Endothelial cell (in vitro differentiated cells): Measurements from ENCODE around the gene RUFY2. TPM values are rescaled to one million over a fixed set of nuclear protein-coding genes. Genes with fewer than 3 reads are reported as not detected.

Experiments
- DNase-seq: peaks from one replicate; pipeline ENCODE4 v3.0.0; 2021; ENCODE audit warnings: low spot score
- H3K27ac Mint-ChIP-seq: one replicate; pipeline ENCODE4 v1.8.0; 2021; ENCODE audit warnings: mixed read lengths, inconsistent platforms; ENCODE audit not compliant: unreplicated experiment
- H3K27me3 Mint-ChIP-seq: one replicate; pipeline ENCODE4 v1.8.0; 2021; ENCODE audit warnings: mild to moderate bottlenecking, moderate library complexity, mixed read lengths, inconsistent platforms; ENCODE audit not compliant: unreplicated experiment
- H3K36me3 Mint-ChIP-seq: one replicate; pipeline ENCODE4 v1.8.0; 2021; ENCODE audit warnings: mild to moderate bottlenecking, low read depth, mixed read lengths, inconsistent platforms; ENCODE audit not compliant: unreplicated experiment
- H3K4me1 Mint-ChIP-seq: one replicate; pipeline ENCODE4 v1.8.0; 2021; ENCODE audit warnings: mild to moderate bottlenecking, mixed read lengths, inconsistent platforms; ENCODE audit not compliant: unreplicated experiment
- H3K4me3 Mint-ChIP-seq: one replicate; pipeline ENCODE4 v1.8.0; 2021; ENCODE audit warnings: mild to moderate bottlenecking, mixed read lengths, inconsistent platforms; ENCODE audit not compliant: unreplicated experiment
- H3K9me3 Mint-ChIP-seq: one replicate; pipeline ENCODE4 v1.8.0; 2021; ENCODE audit warnings: mixed read lengths, inconsistent platforms; ENCODE audit not compliant: unreplicated experiment
- CTCF ChIP-seq: fragments of 200-600 bp; sonication (generic); IDR thresholded peaks from one replicate; pipeline ENCODE4 v1.5.0; 2021; ENCODE audit warnings: antibody characterized with exemption; ENCODE audit not compliant: unreplicated experiment
- total RNA-seq: library from RNA; stranded (reverse); fragmentation: NEBNext Ultra II Directional; extraction: Animal tissue kit (Norgen Biotek cat#: 25700); gene quantifications from one replicate; pipeline ENCODE4 v1.2.1, GENCODE V29; 2021; ENCODE audit not compliant: unreplicated experiment

The RUFY2 gene
- total RNA-seq, 1 donor from 2014 or later = 24.7 TPM

- H3K9me3 Mint-ChIP-seq = no peaks in the 10 kb centered on the region
- H3K4me3 Mint-ChIP-seq = no peak overlapping the region
- no peaks in the 10 kb centered on the region for H3K27me3 Mint-ChIP-seq
Observed at GRCh38 chr10:68305854-68306253, 101.2 kb downstream of the RUFY2 start.

GRCh38 chr10:68303849-68304412 is 103.1 kb downstream of the RUFY2 start:
- DNase-seq = no peak
- Mint-ChIP-seq H3K27ac (no peak overlapping the region), H3K36me3 (no peaks in the 10 kb centered on the region), H3K27me3 (peaks cover 2% of the 10 kb centered on the region), H3K9me3 (no peaks in the 10 kb centered on the region), H3K4me1 (peaks cover 7% of the 10 kb centered on the region), H3K4me3 (no peak overlapping the region)
- no peak for TF ChIP-seq CTCF

More at GRCh38 chr10:68305854-68306253, 101.2 kb downstream of the RUFY2 start:
- no peak overlapping the region for H3K27ac Mint-ChIP-seq
- TF ChIP-seq CTCF = no peak
- no peak for DNase-seq
- H3K4me1 Mint-ChIP-seq = peaks cover 7% of the 10 kb centered on the region
- no peaks in the 10 kb centered on the region for H3K36me3 Mint-ChIP-seq

DNA sequence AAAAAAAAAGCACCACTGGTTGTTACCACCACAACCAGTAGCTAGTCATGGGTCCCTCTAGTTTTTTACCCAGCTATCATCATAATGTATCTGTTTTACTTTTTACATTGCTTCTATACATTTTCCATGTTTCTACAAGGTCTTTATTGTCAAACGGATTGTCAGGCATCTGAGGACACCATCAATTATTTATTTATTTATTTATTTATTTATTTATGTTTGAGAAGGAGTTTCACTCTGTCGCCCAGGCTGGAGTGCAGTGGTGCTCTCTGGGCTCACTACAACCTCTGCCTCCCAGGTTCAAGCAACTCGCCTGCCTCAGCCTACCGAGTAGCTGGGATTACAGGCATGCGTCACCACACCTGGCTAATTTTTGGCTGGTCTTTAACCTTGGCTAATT is 104.2 kb downstream of the RUFY2 start:
- H3K27ac Mint-ChIP-seq = no peak overlapping the region
- no peaks in the 10 kb centered on the region for H3K36me3 Mint-ChIP-seq
- H3K27me3 Mint-ChIP-seq = peaks cover 2% of the 10 kb centered on the region
- peaks cover 7% of the 10 kb centered on the region for H3K4me1 Mint-ChIP-seq
- no peak overlapping the region for H3K4me3 Mint-ChIP-seq
- no peaks in the 10 kb centered on the region for H3K9me3 Mint-ChIP-seq
- no peak for TF ChIP-seq CTCF
- no peak for DNase-seq

DNA sequence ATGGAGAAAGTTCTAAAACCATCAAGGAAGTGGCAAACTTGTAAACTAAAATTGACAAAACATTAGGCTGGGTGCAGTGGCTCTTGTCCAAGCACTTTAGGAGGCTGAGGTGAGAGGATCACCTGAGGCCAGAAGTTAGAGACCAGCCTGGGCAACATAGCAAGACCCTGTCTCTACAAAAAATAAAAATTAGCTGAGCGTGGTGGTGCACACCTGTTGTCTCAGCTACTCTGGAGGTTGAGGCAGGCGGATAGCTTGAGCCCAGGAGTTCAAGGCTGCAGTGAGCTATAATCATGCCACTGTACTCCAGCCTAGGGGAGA is 104.6 kb downstream of the RUFY2 start:
- Mint-ChIP-seq H3K4me1 (peaks cover 7% of the 10 kb centered on the region), H3K4me3 (no peak overlapping the region), H3K27ac (no peak overlapping the region), H3K9me3 (no peaks in the 10 kb centered on the region), H3K36me3 (no peaks in the 10 kb centered on the region), H3K27me3 (peaks cover 2% of the 10 kb centered on the region)
- no peak for TF ChIP-seq CTCF
- DNase-seq = no peak

DNA sequence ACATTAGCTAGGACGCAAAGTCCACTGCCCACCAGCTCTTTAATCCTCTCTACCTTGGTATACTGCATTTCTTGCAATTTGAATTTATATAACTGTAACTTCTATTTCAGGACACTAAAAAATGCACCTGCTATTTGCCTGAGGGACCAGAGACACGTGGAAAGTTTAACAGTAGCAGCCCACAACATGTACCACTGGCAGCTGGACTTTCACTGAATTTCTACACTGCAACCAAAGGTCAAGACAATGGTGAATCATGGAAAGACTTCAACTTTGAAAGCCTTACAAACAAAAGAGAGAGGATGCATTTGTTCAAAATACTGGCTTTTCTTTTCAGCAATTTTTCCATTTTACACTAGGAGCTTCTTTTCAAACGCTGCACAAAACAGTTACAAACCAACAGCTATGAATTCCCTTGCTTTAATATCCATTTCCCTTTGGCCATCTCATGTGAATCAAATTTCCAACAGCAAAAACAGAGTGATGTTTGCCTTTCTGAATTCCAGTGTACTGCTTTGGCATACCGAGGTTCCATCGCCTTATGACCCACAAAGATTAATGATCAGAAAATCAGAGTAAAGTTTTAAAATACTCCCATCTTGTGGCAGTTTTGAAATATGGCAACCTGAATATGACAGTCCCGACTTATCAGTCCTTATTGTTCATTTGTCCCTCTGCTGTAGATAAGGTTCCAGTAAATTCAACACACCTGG is 105.1 kb downstream of the RUFY2 start:
- peak; percentile 54 for TF ChIP-seq CTCF
- no peak overlapping the region for H3K4me3 Mint-ChIP-seq
- peaks cover 7% of the 10 kb centered on the region for H3K4me1 Mint-ChIP-seq
- peaks cover 2% of the 10 kb centered on the region for H3K27me3 Mint-ChIP-seq
- no peak for DNase-seq
- H3K36me3 Mint-ChIP-seq = no peaks in the 10 kb centered on the region
- no peak overlapping the region for H3K27ac Mint-ChIP-seq
- no peaks in the 10 kb centered on the region for H3K9me3 Mint-ChIP-seq
